Epithelial cell of prostate (primary cell): ENCODE data around the gene TAPBPL.

ENCODE experiments used
- DNase-seq: peaks from one replicate; pipeline ENCODE4 v3.0.0-alpha.2; 2011; ENCODE audit warnings: low read depth, low spot score
- H3K27ac ChIP-seq: fragments of 450-650 bp; 2 replicates; pipeline ENCODE4 v1.5.1; 2017; ENCODE audit warnings: mild to moderate bottlenecking

TAPBPL gene

GRCh38 chr12:6435961-6436715 is 15.7 kb upstream of the TAPBPL start:
- DNase-seq: no peak
- no peak overlapping the region for H3K27ac ChIP-seq

GRCh38 chr12:6437586-6437985 is 14.3 kb upstream of the TAPBPL start:
- H3K27ac ChIP-seq: no peak overlapping the region
- DNase-seq: no peak

GRCh38 chr12:6438345-6438744 is 13.5 kb upstream of the TAPBPL start:
- no peak for DNase-seq
- no peak overlapping the region for H3K27ac ChIP-seq

GRCh38 chr12:6440391-6440790 is 11.5 kb upstream of the TAPBPL start:
- no peak for DNase-seq
- H3K27ac ChIP-seq: no peak overlapping the region

- H3K27ac ChIP-seq: no peak overlapping the region
- no peak for DNase-seq
These were observed 9.0 kb upstream of the TAPBPL start for GRCh38 chr12:6442836-6443235.

- no peak overlapping the region for H3K27ac ChIP-seq
- DNase-seq: no peak
These were observed 8.4 kb upstream of the TAPBPL start for GRCh38 chr12:6443361-6443983.

GRCh38 chr12:6444031-6444430 is 7.8 kb upstream of the TAPBPL start:
- no peak overlapping the region for H3K27ac ChIP-seq

GRCh38 chr12:6444704-6445688 is 6.8 kb upstream of the TAPBPL start, which contains the start of gene CD27:
CD27 (plus strand) TSS chr12:6444955; CDS start chr12:6445096, 141 bp downstream.
- H3K27ac ChIP-seq: no peak within 1 kb of the TSS
- DNase-seq: no peak

More at GRCh38 chr12:6444031-6444430, 7.8 kb upstream of the TAPBPL start:
- no peak for DNase-seq

GRCh38 chr12:6450091-6450868 is 1.6 kb upstream of the TAPBPL start:
- no peak overlapping the region for H3K27ac ChIP-seq
- DNase-seq: no peak

- H3K27ac ChIP-seq: peak overlapping the region; percentile 76
- no peak for DNase-seq
These were observed 934 bp upstream of the TAPBPL start for GRCh38 chr12:6450869-6451347.

GRCh38 chr12:6452245-6452943 is 552 bp downstream of the TAPBPL start:
- no peak for DNase-seq
- H3K27ac ChIP-seq: peak overlapping the region; percentile 76

- DNase-seq: no peak
These were observed 1.2 kb downstream of the TAPBPL start for GRCh38 chr12:6452944-6453630.

GRCh38 chr12:6457220-6457945 is 5.5 kb downstream of the TAPBPL start:
- H3K27ac ChIP-seq: no peak overlapping the region
- DNase-seq: no peak

More at GRCh38 chr12:6452944-6453630, 1.2 kb downstream of the TAPBPL start:
- H3K27ac ChIP-seq: peak overlapping the region; percentile 76

- H3K27ac ChIP-seq: no peak overlapping the region
- DNase-seq: no peak
These were observed 6.6 kb downstream of the TAPBPL start for GRCh38 chr12:6458281-6459003.

- no peak overlapping the region for H3K27ac ChIP-seq
- DNase-seq: no peak
These were observed 7.1 kb downstream of the TAPBPL start for GRCh38 chr12:6459004-6459337.

- DNase-seq: no peak
- no peak overlapping the region for H3K27ac ChIP-seq
These were observed 9.0 kb downstream of the TAPBPL start for GRCh38 chr12:6460751-6461371.
